RWPE2 (cell line): ENCODE data around the gene INHBA.

Source experiments
- ATAC-seq: fragments of 200-7000 bp; cut with Tn5 transposase; 3 replicates; pipeline ENCODE4 v1.9.1; 2021; ENCODE audit warnings: low read depth
- DNase-seq: peaks from one replicate; pipeline ENCODE4 v3.0.0-alpha.2; 2020; ENCODE audit warnings: low spot score
- H3K27ac ChIP-seq: fragments of 450-650 bp; 2 replicates; pipeline ENCODE4 v1.5.1; 2017; ENCODE audit warnings: mild to moderate bottlenecking; ENCODE audit not compliant: poor library complexity, severe bottlenecking
- H3K27me3 ChIP-seq: fragments of 250-450 bp; sonication (Bioruptor Pico); 2 replicates; pipeline ENCODE4 v1.5.1; 2021; ENCODE audit warnings: mild to moderate bottlenecking, moderate library complexity; ENCODE audit not compliant: insufficient read depth, poor library complexity, severe bottlenecking
- H3K36me3 ChIP-seq: fragments of 250-450 bp; sonication (Bioruptor Pico); 2 replicates; pipeline ENCODE4 v1.5.1; 2020; ENCODE audit warnings: low read depth, mild to moderate bottlenecking, moderate library complexity
- H3K4me1 ChIP-seq: fragments of 250-450 bp; sonication (Bioruptor Pico); 2 replicates; pipeline ENCODE4 v1.5.1; 2021; ENCODE audit warnings: mild to moderate bottlenecking, moderate library complexity; ENCODE audit not compliant: insufficient read depth, poor library complexity, severe bottlenecking
- H3K4me3 ChIP-seq: fragments of 250-450 bp; sonication (Bioruptor Pico); 2 replicates; pipeline ENCODE4 v1.5.1; 2021; ENCODE audit warnings: mild to moderate bottlenecking, moderate library complexity; ENCODE audit not compliant: severe bottlenecking
- H3K9me3 ChIP-seq: fragments of 250-450 bp; sonication (Bioruptor Pico); 2 replicates; pipeline ENCODE4 v1.5.1; 2021; ENCODE audit warnings: mild to moderate bottlenecking, moderate library complexity; ENCODE audit not compliant: severe bottlenecking
- CTCF ChIP-seq: fragments of 450-650 bp; IDR thresholded peaks from one replicate; pipeline ENCODE4 v1.5.1; 2017; ENCODE audit warnings: mild to moderate bottlenecking, moderate library complexity; ENCODE audit not compliant: poor library complexity, severe bottlenecking

INHBA gene

DNA sequence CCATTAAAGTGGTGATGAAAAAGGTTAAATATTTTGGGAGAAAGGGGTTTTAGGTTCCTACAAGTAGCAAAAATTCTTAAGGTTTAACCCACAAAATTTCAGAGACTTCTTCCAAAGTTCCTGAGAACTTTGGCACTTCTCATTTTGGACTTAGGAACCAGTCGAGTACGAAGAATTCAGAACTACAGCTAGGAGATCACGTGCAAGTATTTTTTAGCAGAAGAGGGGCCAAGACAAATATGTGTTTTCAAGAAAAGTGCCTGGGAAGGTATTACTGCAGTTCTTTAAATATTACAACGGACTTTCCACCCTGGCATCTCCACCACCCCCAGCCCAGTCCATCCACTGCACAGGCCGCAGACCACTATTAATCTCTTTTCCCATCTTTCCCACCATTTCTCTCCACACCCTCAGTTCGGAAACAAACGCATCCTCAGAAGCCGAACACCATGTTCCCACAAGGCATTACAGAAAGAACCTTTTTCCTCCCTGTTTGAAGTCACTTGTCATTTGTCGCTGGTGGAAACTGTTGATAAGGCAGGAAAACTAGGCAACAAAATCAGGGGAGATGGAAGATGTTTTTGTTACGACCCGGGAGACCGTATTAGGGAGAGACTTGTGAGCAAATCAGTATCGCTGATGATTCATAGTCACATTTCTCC, 7.1 kb downstream of the INHBA start:
- no peak for TF ChIP-seq CTCF
- Histone ChIP-seq H3K27ac (peak overlapping the region; percentile 75), H3K4me1 (peaks cover 35% of the 10 kb centered on the region), H3K27me3 (no peaks in the 10 kb centered on the region), H3K4me3 (peak overlapping the region; percentile 43), H3K36me3 (peaks cover 93% of the 10 kb centered on the region), H3K9me3 (no peaks in the 10 kb centered on the region)
- ATAC-seq (no peak), DNase-seq (no peak)

DNA sequence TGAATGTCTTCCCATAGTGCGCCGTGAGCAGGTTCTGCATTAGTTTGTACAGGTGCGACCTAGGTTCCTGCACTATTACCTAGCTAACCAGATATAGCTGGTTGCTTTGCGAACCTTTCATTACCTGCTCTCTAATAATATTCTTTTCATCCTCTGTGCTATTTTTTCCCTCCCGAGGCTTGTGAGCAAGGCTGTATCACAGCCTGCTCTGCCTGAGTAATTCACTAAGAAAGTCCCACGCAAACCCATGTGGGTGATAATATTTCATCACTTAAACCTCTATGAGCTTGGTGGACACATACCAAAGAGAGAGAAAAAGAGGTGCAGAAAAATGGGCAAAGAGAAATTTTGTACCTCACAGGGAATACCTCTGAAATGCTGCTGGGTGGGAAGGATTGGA, 8.4 kb downstream of the INHBA start:
- Histone ChIP-seq H3K27me3 (no peaks in the 10 kb centered on the region), H3K4me3 (no peak overlapping the region), H3K9me3 (no peaks in the 10 kb centered on the region), H3K4me1 (peaks cover 35% of the 10 kb centered on the region), H3K36me3 (peaks cover 100% of the 10 kb centered on the region), H3K27ac (peak overlapping the region; percentile 75)
- ATAC-seq (no peak), DNase-seq (no peak)
- no peak for TF ChIP-seq CTCF

GRCh38 chr7:41693150-41693997, 9.5 kb downstream of the INHBA start:
- peak; percentile 17 for ATAC-seq
- Histone ChIP-seq H3K9me3 (no peaks in the 10 kb centered on the region), H3K27ac (peak overlapping the region; percentile 75), H3K36me3 (peaks cover 98% of the 10 kb centered on the region), H3K27me3 (no peaks in the 10 kb centered on the region), H3K4me1 (peaks cover 35% of the 10 kb centered on the region), H3K4me3 (no peak overlapping the region)
- no peak for DNase-seq
- no peak for TF ChIP-seq CTCF

DNA sequence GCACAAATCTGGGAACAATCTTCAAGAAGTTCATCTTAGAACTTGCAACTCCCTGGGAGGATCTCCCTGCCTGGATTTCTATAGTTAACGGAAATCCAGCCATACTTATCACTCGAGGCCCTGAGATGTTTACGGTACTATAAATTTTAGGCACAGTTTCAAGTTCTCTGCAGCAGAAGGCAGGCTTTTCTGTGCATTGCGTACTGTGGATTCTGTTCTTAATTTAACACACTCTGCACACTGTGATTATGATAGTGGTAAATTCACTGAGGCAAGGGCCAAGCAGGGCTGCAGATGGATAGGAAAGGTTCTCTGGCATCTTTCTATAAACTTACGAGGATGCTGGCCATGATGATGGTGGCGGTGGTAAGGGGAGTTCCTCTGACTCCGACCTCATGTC, 10.6 kb downstream of the INHBA start:
- no peaks in the 10 kb centered on the region for H3K27me3 ChIP-seq
- H3K36me3 ChIP-seq = peaks cover 98% of the 10 kb centered on the region

More for the DNA sequence above, 10.6 kb downstream of the INHBA start:
- peaks cover 26% of the 10 kb centered on the region for H3K4me1 ChIP-seq
- H3K27ac ChIP-seq = peak overlapping the region; percentile 75
- H3K4me3 ChIP-seq = no peak overlapping the region
- TF ChIP-seq CTCF = no peak
- ATAC-seq (no peak), DNase-seq (no peak)
- H3K9me3 ChIP-seq = no peaks in the 10 kb centered on the region
